MM.1S (cell line): ENCODE results near the gene ZBTB45.

Experiments used
- EZH2 ChIP-seq: fragments of 300-600 bp; sonication (generic); optimal IDR thresholded peaks from 2 replicates; pipeline ENCODE3; 2017; ENCODE audit warnings: low read depth, mild to moderate bottlenecking, antibody characterized with exemption, low read length, mixed read lengths
- EZH2phosphoT487 ChIP-seq: fragments of 300-600 bp; sonication (generic); IDR thresholded peaks from 2 replicates; pipeline ENCODE4 v1.6.1; 2018; ENCODE audit warnings: antibody characterized with exemption, low read length
- TF ChIP-seq, protein P1 (sequence below): fragments of 300-600 bp; sonication (generic); IDR thresholded peaks from 2 replicates; pipeline ENCODE4 v1.5.1; 2016; ENCODE audit warnings: antibody characterized with exemption, low read length, mixed read lengths

GRCh38 chr19:58555920-58556621 lies 36.5 kb upstream of the ZBTB45 start:
- TF ChIP-seq EZH2phosphoT487: no peak
- TF ChIP-seq, protein P1, sequence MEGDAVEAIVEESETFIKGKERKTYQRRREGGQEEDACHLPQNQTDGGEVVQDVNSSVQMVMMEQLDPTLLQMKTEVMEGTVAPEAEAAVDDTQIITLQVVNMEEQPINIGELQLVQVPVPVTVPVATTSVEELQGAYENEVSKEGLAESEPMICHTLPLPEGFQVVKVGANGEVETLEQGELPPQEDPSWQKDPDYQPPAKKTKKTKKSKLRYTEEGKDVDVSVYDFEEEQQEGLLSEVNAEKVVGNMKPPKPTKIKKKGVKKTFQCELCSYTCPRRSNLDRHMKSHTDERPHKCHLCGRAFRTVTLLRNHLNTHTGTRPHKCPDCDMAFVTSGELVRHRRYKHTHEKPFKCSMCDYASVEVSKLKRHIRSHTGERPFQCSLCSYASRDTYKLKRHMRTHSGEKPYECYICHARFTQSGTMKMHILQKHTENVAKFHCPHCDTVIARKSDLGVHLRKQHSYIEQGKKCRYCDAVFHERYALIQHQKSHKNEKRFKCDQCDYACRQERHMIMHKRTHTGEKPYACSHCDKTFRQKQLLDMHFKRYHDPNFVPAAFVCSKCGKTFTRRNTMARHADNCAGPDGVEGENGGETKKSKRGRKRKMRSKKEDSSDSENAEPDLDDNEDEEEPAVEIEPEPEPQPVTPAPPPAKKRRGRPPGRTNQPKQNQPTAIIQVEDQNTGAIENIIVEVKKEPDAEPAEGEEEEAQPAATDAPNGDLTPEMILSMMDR: no peak
- TF ChIP-seq EZH2: no peak
